Ramos (cell line): Measurements from ENCODE around the gene CD55.

Experiments
- in situ Hi-C: fragments of 300-500 bp; cut with MboI; formaldehyde crosslinking; loops from one replicate; pipeline ENCODE4 v1.14.3; 2022; ENCODE audit warnings: low sequenced_read_pairs; ENCODE audit not compliant: unreplicated experiment

Gene CD55

GRCh38 chr1:207407655-207408260, 86.3 kb downstream of the CD55 start:
- in situ Hi-C loops: loop anchor here (5.0 kb wide), 1 partner anchor 320 kb away; the partner anchor contains the start of gene C4BPB
